Hepatocyte (in vitro differentiated cells): ENCODE results near the gene KLC1. TPM values are rescaled to one million over a fixed set of nuclear protein-coding genes. Genes with fewer than 3 reads are reported as not detected.

Experiments
- DNase-seq: peaks from one replicate; pipeline ENCODE4 v3.0.0-alpha.2; 2016; ENCODE audit warnings: low spot score
- H2AFZ ChIP-seq: fragments of 200-600 bp; sonication (generic); 2 replicates; pipeline ENCODE4 v1.6.0; 2016; ENCODE audit warnings: antibody characterized with exemption, mild to moderate bottlenecking
- H3K27ac ChIP-seq: fragments of 200-600 bp; sonication (generic); 2 replicates; pipeline ENCODE4 v1.5.1; 2016; ENCODE audit warnings: mild to moderate bottlenecking
- H3K27me3 ChIP-seq: fragments of 200-600 bp; sonication (generic); 2 replicates; pipeline ENCODE4 v1.6.1; 2016
- H3K36me3 ChIP-seq: fragments of 200-600 bp; sonication (generic); replicated peaks from 2 replicates; pipeline ENCODE4 v1.5.1; 2016; ENCODE audit warnings: low read depth; ENCODE audit not compliant: insufficient read depth
- H3K4me1 ChIP-seq: fragments of 200-600 bp; sonication (generic); 2 replicates; pipeline ENCODE4 v1.5.1; 2016; ENCODE audit warnings: mild to moderate bottlenecking, moderate library complexity; ENCODE audit not compliant: insufficient read depth
- H3K4me2 ChIP-seq: fragments of 200-600 bp; sonication (generic); 2 replicates; pipeline ENCODE4 v1.6.0; 2016
- H3K4me3 ChIP-seq: fragments of 200-600 bp; sonication (generic); 2 replicates; pipeline ENCODE4 v1.5.1; 2016; ENCODE audit warnings: mild to moderate bottlenecking
- H3K79me2 ChIP-seq: fragments of 200-600 bp; sonication (generic); 2 replicates; pipeline ENCODE4 v1.6.0; 2017; ENCODE audit warnings: mild to moderate bottlenecking
- H3K9me2 ChIP-seq: fragments of 200-600 bp; sonication (generic); replicated peaks from 2 replicates; pipeline ENCODE4 v1.6.0; 2017; ENCODE audit warnings: mild to moderate bottlenecking; ENCODE audit not compliant: insufficient read depth
- H3K9me3 ChIP-seq: fragments of 200-600 bp; sonication (generic); 2 replicates; pipeline ENCODE4 v1.5.1; 2016; ENCODE audit warnings: low read depth, mild to moderate bottlenecking
- H4K20me1 ChIP-seq: fragments of 200-600 bp; sonication (generic); 2 replicates; pipeline ENCODE4 v1.6.0; 2016; ENCODE audit warnings: mild to moderate bottlenecking; ENCODE audit not compliant: insufficient read depth, poor library complexity, severe bottlenecking
- CTCF ChIP-seq: fragments of 200-600 bp; sonication (generic); IDR thresholded peaks from 2 replicates; pipeline ENCODE4 v1.5.1; 2016; ENCODE audit warnings: antibody characterized with exemption, mild to moderate bottlenecking; ENCODE audit not compliant: poor library complexity
- EZH2 ChIP-seq: fragments of 200-600 bp; sonication (generic); IDR thresholded peaks from 2 replicates; pipeline ENCODE4 v1.6.1; 2016; ENCODE audit warnings: antibody characterized with exemption, mild to moderate bottlenecking, borderline replicate concordance
- EZH2phosphoT487 ChIP-seq: fragments of 200-600 bp; sonication (generic); IDR thresholded peaks from one replicate; pipeline ENCODE4 v1.6.1; 2018; ENCODE audit warnings: antibody characterized with exemption, mild to moderate bottlenecking, low read depth, moderate library complexity; ENCODE audit not compliant: unreplicated experiment, severe bottlenecking
- WGBS: methylation state at CpG from one replicate; pipeline ENCODE4 v1.1.6; 2016; ENCODE audit warnings: low lambda C conversion rate; ENCODE audit errors: missing lambda C conversion rate; 5-methylcytosine and 5-hydroxymethylcytosine counted together
- polyA plus RNA-seq: library from polyadenylated mRNA; unstranded; fragments of >200 nt; fragmentation: Nextera tagmentation; extraction: Ambion mirVana; gene quantifications from 2 replicates; pipeline ENCODE4 v1.2.1, GENCODE V29; 2016
- total RNA-seq: library from RNA; depleted of rRNA; stranded (reverse); fragments of >200 nt; gene quantifications from 2 replicates; pipeline ENCODE4 v1.2.3, GENCODE V29; 2014

Gene KLC1
- total and polyA plus RNA-seq, 2 experiments from 2014 or later = 95.4 to 115 TPM

DNA sequence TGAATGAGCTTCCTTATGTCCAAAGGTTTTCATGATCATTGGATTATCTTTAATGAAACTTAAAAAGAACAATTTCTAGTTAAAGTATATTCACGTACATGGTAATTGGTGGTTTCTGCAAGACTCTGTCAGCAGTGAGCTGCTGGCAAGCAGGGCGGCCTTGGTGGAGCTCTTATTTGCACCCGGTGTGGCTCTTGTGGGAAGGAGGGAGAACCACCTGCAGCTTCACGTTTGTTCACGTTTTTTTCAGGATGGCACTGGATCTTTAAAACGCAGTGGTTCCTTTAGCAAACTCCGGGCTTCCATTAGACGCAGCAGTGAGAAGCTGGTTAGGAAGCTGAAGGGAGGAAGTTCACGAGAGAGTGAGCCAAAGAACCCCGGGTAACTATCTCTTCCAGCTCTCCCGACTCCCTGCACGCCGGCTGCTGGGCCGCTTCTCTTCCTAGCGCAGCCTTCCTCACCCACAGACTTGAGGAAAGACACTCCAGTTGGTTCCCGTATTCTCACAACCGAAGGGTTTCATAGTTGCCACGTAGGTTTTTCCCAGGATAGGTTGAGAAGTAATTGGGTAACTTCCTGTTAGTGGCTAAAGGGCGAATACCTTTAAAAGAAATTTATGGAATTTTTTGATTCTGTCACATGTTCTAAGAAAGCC, 57.9 kb downstream of the KLC1 start:
- TF ChIP-seq EZH2phosphoT487 (no peak), CTCF (no peak), EZH2 (no peak)
- no peaks in the 10 kb centered on the region for H3K9me2 ChIP-seq
- H3K36me3 ChIP-seq = no peaks in the 10 kb centered on the region
- H3K9me3 ChIP-seq = no peaks in the 10 kb centered on the region
- DNase-seq = no peak
- no peaks in the 10 kb centered on the region for H3K4me1 ChIP-seq
- H3K79me2 ChIP-seq = peaks cover 5% of the 10 kb centered on the region
- no peak overlapping the region for H3K4me3 ChIP-seq
- no peaks in the 10 kb centered on the region for H4K20me1 ChIP-seq
- H3K27me3 ChIP-seq = no peaks in the 10 kb centered on the region
- H2AFZ ChIP-seq = no peak overlapping the region
- 94% methylated on average over 19 of the region's 19 CpGs for WGBS
- H3K4me2 ChIP-seq = no peak overlapping the region
- H3K27ac ChIP-seq = no peak overlapping the region

- Histone ChIP-seq H3K4me1 (no peaks in the 10 kb centered on the region), H3K79me2 (peaks cover 5% of the 10 kb centered on the region), H3K36me3 (no peaks in the 10 kb centered on the region), H3K9me3 (no peaks in the 10 kb centered on the region), H3K9me2 (no peaks in the 10 kb centered on the region), H3K4me2 (no peak overlapping the region), H3K4me3 (no peak overlapping the region), H4K20me1 (peaks cover 3% of the 10 kb centered on the region), H2AFZ (no peak overlapping the region), H3K27ac (no peak overlapping the region), H3K27me3 (no peaks in the 10 kb centered on the region)
- DNase-seq = no peak
- no peak for TF ChIP-seq EZH2phosphoT487
- TF ChIP-seq CTCF = no peak
- TF ChIP-seq EZH2 = no peak
- WGBS = 93% methylated on average over 4 of the region's 4 CpGs
Observed at GRCh38 chr14:103687712-103688111, 58.7 kb downstream of the KLC1 start.

DNA sequence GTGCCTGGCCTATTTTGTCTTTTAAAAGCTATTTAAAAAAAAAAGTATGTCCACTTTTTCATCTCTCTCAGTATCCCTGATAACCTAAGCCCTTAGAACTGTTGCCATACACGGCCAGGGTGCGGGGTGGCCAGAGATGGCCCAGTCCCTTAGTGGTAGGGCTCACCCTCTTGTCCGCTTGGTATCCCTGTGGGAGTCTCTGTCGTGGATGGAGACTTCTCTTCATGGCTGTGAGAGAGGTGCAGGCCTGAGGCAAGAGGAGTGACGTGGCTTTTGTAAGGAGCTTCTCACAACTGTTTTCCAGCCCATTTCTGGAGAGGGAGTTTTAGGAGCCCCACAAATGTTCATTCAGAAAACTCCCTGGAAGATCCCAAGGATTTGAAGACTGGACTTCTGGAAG, 59.4 kb downstream of the KLC1 start:
- Histone ChIP-seq H3K27ac (no peak overlapping the region), H3K4me1 (no peaks in the 10 kb centered on the region), H3K36me3 (no peaks in the 10 kb centered on the region), H3K9me3 (no peaks in the 10 kb centered on the region), H2AFZ (no peak overlapping the region), H3K27me3 (no peaks in the 10 kb centered on the region), H3K4me2 (no peak overlapping the region), H3K79me2 (peaks cover 5% of the 10 kb centered on the region), H3K4me3 (no peak overlapping the region), H3K9me2 (no peaks in the 10 kb centered on the region), H4K20me1 (peaks cover 3% of the 10 kb centered on the region)
- TF ChIP-seq CTCF = no peak
- TF ChIP-seq EZH2 = no peak
- no peak for TF ChIP-seq EZH2phosphoT487
- WGBS = 92% methylated on average over 5 of the region's 5 CpGs
- no peak for DNase-seq
